Measurements from ENCODE around the gene CD6.

Gene CD6

DNA sequence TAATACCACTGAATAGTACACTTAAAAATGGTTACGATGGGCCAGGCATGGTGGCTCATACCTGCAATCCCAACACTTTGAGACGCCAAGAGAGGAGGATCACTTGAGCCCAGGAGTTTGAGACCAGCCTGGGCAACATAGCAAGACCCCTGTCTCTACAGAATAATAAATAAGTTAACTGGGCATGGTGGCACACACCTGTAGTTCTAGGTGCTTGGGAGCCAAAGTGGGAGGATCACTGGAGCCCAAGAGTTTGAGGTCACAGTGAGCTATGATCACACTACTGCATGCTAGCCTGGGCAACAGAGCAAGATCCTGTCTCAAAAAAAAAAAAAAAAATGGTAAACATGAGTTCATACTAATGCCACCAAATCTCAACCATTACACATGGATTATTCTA is 61.3 kb downstream of the CD6 start:
- Histone ChIP-seq H3K4me3 (ENCODE audit: insufficient read length, low read depth) (no peak overlapping the region), H3K36me3 (ENCODE audit: insufficient read depth, insufficient read length, low read length) (no peaks in the 10 kb centered on the region), H3K9ac (ENCODE audit: insufficient read length, low read depth) (no peak overlapping the region), H3K27me3 (ENCODE audit: insufficient read depth, insufficient read length) (no peaks in the 10 kb centered on the region), H3K4me1 (ENCODE audit: insufficient read depth, insufficient read length) (no peaks in the 10 kb centered on the region), H3K9me3 (ENCODE audit: insufficient read depth, low read length) (no peaks in the 10 kb centered on the region)
- no peak for TF ChIP-seq YY1 (IDR thresholded peaks at IDR 0.05; ENCODE audit: insufficient read depth, insufficient read length)
- no peak for TF ChIP-seq SUZ12 (IDR thresholded peaks at IDR 0.05; ENCODE audit: extremely low read depth, insufficient read depth, insufficient read length)
- TF ChIP-seq ZNF274 (IDR thresholded peaks at IDR 0.05; ENCODE audit: low read depth, low read length), result no peak
- DNase-seq (ENCODE audit: low read depth, low spot score), result no peak

DNA sequence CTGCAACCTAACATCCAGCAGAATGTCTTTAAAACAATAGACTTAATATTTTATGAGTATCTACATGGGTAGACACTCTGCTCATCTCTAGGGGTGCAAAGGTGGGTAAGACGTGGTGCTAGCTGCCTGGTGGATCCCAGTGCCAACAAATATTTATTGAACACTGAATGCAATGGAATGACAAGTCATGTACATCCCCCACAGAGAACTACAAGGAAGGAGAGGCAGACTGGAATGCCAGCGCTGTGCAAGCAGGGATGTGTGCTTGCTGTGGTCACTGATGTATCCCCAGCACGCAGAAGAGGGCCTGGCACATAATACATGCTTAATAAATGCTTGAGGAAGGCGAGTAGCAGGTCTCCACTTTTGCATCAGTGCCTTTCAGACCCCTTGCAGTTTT is 61.9 kb downstream of the CD6 start:
- Histone ChIP-seq H3K4me1 (ENCODE audit: insufficient read depth, insufficient read length) (no peaks in the 10 kb centered on the region), H3K9ac (ENCODE audit: insufficient read length, low read depth) (no peak overlapping the region), H3K9me3 (ENCODE audit: insufficient read depth, low read length) (no peaks in the 10 kb centered on the region), H3K4me3 (ENCODE audit: insufficient read length, low read depth) (no peak overlapping the region), H3K27me3 (ENCODE audit: insufficient read depth, insufficient read length) (no peaks in the 10 kb centered on the region), H3K36me3 (ENCODE audit: insufficient read depth, insufficient read length, low read length) (no peaks in the 10 kb centered on the region)
- TF ChIP-seq ZNF274 (IDR thresholded peaks at IDR 0.05; ENCODE audit: low read depth, low read length) (no peak), SUZ12 (IDR thresholded peaks at IDR 0.05; ENCODE audit: extremely low read depth, insufficient read depth, insufficient read length) (no peak), YY1 (IDR thresholded peaks at IDR 0.05; ENCODE audit: insufficient read depth, insufficient read length) (no peak)
- DNase-seq (ENCODE audit: low read depth, low spot score), result no peak

DNA sequence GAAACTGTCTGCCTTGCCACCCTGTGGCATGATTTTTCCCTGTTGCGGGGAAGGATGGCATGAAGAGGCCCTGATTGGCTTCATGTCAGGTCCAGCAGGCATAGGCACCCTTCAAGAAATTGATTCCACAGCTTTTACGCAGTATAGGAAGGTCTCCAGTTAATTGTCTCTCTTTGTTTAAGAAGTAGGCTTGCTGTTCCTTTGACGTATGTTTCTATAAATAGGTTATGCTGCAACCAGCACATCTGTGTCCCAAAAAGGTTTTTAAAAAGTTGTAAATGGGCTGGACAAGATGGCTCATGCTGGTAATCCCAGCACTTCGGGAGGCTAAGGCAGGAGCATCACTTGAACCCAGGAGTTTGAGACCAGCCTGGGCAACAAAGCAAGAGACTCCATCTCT is 62.6 kb downstream of the CD6 start:
- TF ChIP-seq SUZ12 (IDR thresholded peaks at IDR 0.05; ENCODE audit: extremely low read depth, insufficient read depth, insufficient read length) (no peak), ZNF274 (IDR thresholded peaks at IDR 0.05; ENCODE audit: low read depth, low read length) (no peak), YY1 (IDR thresholded peaks at IDR 0.05; ENCODE audit: insufficient read depth, insufficient read length) (no peak)
- Histone ChIP-seq H3K9ac (ENCODE audit: insufficient read length, low read depth) (no peak overlapping the region), H3K9me3 (ENCODE audit: insufficient read depth, low read length) (no peaks in the 10 kb centered on the region), H3K4me3 (ENCODE audit: insufficient read length, low read depth) (no peak overlapping the region), H3K4me1 (ENCODE audit: insufficient read depth, insufficient read length) (no peaks in the 10 kb centered on the region), H3K27me3 (ENCODE audit: insufficient read depth, insufficient read length) (no peaks in the 10 kb centered on the region), H3K36me3 (ENCODE audit: insufficient read depth, insufficient read length, low read length) (no peaks in the 10 kb centered on the region)
- no peak for DNase-seq (ENCODE audit: low read depth, low spot score)

DNA sequence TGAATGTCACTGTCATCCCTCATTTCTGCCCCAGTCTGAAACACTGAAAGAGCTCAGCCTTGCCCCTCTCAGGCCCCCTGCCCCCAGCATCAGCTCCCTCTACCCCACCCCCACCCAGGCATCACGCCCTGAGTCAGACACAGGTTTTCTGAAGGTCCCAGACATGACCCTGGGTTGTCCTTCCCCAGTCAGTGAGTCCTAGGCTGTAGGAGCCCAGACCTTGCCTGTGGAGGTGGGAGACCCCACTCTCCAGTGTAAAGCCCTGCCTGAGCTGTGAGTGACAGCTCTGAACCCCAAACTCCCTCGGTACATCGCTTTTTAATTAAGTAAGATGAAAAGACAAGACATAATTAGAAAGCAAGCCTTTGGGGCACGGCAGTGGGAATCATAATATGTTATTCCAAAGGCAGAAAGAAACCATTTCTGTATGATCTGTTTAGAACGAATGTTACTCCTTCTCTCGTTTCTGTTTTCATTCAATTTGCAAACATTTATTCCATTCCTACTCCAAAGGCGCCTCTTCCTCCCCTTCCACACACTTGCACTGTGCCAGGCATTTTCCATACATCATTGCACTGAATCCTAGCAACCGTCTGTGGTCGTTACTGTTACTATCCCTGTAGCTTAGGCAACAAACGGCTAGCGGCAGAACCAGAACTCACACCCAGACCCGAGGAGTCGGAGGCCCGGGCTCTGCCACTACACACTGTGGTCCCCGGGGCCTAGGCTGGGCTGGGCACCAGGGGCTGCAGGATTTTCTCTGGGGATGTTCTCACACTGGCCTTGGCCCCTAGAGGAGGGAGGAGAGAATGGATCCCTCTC is 63.4 kb downstream of the CD6 start:
- Histone ChIP-seq H3K36me3 (ENCODE audit: insufficient read depth, insufficient read length, low read length) (no peaks in the 10 kb centered on the region), H3K9me3 (ENCODE audit: insufficient read depth, low read length) (no peaks in the 10 kb centered on the region), H3K9ac (ENCODE audit: insufficient read length, low read depth) (no peak overlapping the region), H3K4me3 (ENCODE audit: insufficient read length, low read depth) (no peak overlapping the region), H3K4me1 (ENCODE audit: insufficient read depth, insufficient read length) (no peaks in the 10 kb centered on the region), H3K27me3 (ENCODE audit: insufficient read depth, insufficient read length) (no peaks in the 10 kb centered on the region)
- TF ChIP-seq YY1 (IDR thresholded peaks at IDR 0.05; ENCODE audit: insufficient read depth, insufficient read length), result no peak
- TF ChIP-seq ZNF274 (IDR thresholded peaks at IDR 0.05; ENCODE audit: low read depth, low read length), result no peak
- no peak for TF ChIP-seq SUZ12 (IDR thresholded peaks at IDR 0.05; ENCODE audit: extremely low read depth, insufficient read depth, insufficient read length)
- DNase-seq (ENCODE audit: low read depth, low spot score), result no peak

DNA sequence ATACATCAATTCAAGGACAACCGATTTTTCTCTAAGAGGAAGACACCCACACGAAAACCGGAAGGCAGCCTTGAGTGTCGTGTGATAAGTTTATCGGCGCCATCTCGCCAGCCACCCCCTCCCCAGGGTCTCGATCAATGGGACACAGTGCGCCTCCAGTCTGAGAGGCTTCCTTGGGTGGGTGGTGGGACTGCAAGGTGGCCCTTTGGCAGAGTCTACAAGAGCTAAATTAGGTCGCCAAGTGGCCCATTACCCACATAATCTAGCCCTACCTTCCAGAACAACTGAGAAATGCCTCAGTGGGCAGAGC is 64.0 kb downstream of the CD6 start:
- TF ChIP-seq SUZ12 (IDR thresholded peaks at IDR 0.05; ENCODE audit: extremely low read depth, insufficient read depth, insufficient read length) (no peak), ZNF274 (IDR thresholded peaks at IDR 0.05; ENCODE audit: low read depth, low read length) (no peak), YY1 (IDR thresholded peaks at IDR 0.05; ENCODE audit: insufficient read depth, insufficient read length) (no peak)
- no peak overlapping the region for H3K4me3 ChIP-seq (ENCODE audit: insufficient read length, low read depth)
- no peak for DNase-seq (ENCODE audit: low read depth, low spot score)

DNA sequence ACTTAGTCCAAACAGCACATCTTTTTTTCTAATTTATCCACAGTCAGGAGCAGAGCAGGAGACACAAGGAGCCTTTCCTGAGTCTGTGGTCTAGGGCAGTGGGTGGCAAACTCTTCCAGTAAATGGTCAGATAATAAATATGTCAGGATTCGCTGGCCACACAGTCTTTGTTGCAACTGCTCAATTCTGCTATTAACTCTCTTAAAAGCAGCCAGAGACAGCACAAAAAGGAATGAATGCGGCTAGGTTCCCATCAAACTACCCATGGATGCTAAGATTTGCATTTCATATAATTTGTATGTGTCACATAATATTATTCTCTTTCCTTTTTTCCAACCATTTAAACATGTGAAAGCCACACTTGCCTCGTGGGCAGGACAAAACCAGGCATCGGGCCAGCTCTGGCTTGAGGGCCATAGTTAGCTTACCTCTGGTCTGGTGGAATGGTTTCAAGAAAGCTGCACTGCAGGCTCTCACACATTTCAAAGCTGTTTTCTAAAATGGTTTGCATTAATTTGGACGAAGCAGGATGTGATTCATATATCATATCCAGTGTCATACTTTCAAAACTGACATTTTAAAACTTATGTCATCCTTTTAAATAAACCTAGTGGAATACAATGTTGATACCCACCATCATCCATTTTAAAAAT is 66.1 kb downstream of the CD6 start:
- DNase-seq (ENCODE audit: low read depth, low spot score), result no peak
- no peak for TF ChIP-seq ZNF274 (IDR thresholded peaks at IDR 0.05; ENCODE audit: low read depth, low read length)
- no peak for TF ChIP-seq YY1 (IDR thresholded peaks at IDR 0.05; ENCODE audit: insufficient read depth, insufficient read length)
- no peak for TF ChIP-seq SUZ12 (IDR thresholded peaks at IDR 0.05; ENCODE audit: extremely low read depth, insufficient read depth, insufficient read length)
- Histone ChIP-seq H3K27me3 (ENCODE audit: insufficient read depth, insufficient read length) (no peaks in the 10 kb centered on the region), H3K36me3 (ENCODE audit: insufficient read depth, insufficient read length, low read length) (no peaks in the 10 kb centered on the region), H3K4me1 (ENCODE audit: insufficient read depth, insufficient read length) (peaks cover 5% of the 10 kb centered on the region), H3K4me3 (ENCODE audit: insufficient read length, low read depth) (no peak overlapping the region), H3K9me3 (ENCODE audit: insufficient read depth, low read length) (no peaks in the 10 kb centered on the region), H3K9ac (ENCODE audit: insufficient read length, low read depth) (no peak overlapping the region)

More for the DNA sequence above, 64.0 kb downstream of the CD6 start:
- H3K9ac ChIP-seq (ENCODE audit: insufficient read length, low read depth), result no peak overlapping the region
- H3K36me3 ChIP-seq (ENCODE audit: insufficient read depth, insufficient read length, low read length), result no peaks in the 10 kb centered on the region
- no peaks in the 10 kb centered on the region for H3K4me1 ChIP-seq (ENCODE audit: insufficient read depth, insufficient read length)
- H3K9me3 ChIP-seq (ENCODE audit: insufficient read depth, low read length), result no peaks in the 10 kb centered on the region
- H3K27me3 ChIP-seq (ENCODE audit: insufficient read depth, insufficient read length), result no peaks in the 10 kb centered on the region

DNA sequence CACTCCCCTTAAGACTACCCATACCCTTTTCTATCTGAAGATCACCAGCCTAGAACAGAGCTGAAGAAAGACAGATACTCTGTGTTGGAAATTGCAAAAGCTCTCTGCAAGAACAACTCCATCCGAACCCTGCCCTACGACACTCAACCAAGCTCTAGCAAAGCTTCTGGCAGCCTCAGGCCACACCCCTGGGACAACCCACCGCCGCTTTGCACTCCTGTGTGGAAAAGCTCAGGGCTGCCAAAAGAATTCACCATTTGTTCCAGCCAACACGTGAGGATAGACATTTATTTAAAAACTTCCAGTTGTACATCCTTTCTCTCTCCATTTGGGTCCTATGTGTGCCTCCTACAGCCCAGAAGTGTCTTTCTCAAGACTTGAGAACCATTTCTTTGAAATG is 68.4 kb downstream of the CD6 start:
- Histone ChIP-seq H3K9me3 (ENCODE audit: insufficient read depth, low read length) (no peaks in the 10 kb centered on the region), H3K4me3 (ENCODE audit: insufficient read length, low read depth) (no peak overlapping the region), H3K36me3 (ENCODE audit: insufficient read depth, insufficient read length, low read length) (no peaks in the 10 kb centered on the region), H3K27me3 (ENCODE audit: insufficient read depth, insufficient read length) (no peaks in the 10 kb centered on the region), H3K9ac (ENCODE audit: insufficient read length, low read depth) (no peak overlapping the region), H3K4me1 (ENCODE audit: insufficient read depth, insufficient read length) (peaks cover 5% of the 10 kb centered on the region)
- TF ChIP-seq YY1 (IDR thresholded peaks at IDR 0.05; ENCODE audit: insufficient read depth, insufficient read length), result no peak
- no peak for TF ChIP-seq SUZ12 (IDR thresholded peaks at IDR 0.05; ENCODE audit: extremely low read depth, insufficient read depth, insufficient read length)
- TF ChIP-seq ZNF274 (IDR thresholded peaks at IDR 0.05; ENCODE audit: low read depth, low read length), result no peak
- no peak for DNase-seq (ENCODE audit: low read depth, low spot score)
